Choroid plexus epithelial cell (primary cell): ENCODE measurements around the gene SETD1B.

Experiments
- DNase-seq: peaks from one replicate; pipeline ENCODE4 v3.0.0-alpha.2; 2010; ENCODE audit warnings: low read depth
- H3K4me3 ChIP-seq: 2 replicates; pipeline ENCODE4 v1.5.1; 2011; ENCODE audit warnings: low read depth, mild to moderate bottlenecking, control low read depth, low read length, moderate library complexity
- CTCF ChIP-seq: conservative IDR thresholded peaks from 2 replicates; pipeline ENCODE4 v1.5.1; 2011; ENCODE audit warnings: low read depth, mild to moderate bottlenecking, control low read depth, inconsistent platforms, low read length, moderate library complexity

The SETD1B gene

GRCh38 chr12:121816925-121817647 is 13.3 kb downstream of the SETD1B start:
- no peak overlapping the region for H3K4me3 ChIP-seq
- DNase-seq, result no peak
- no peak for TF ChIP-seq CTCF

- no peak for DNase-seq
- no peak overlapping the region for H3K4me3 ChIP-seq
- TF ChIP-seq CTCF, result no peak
These were observed 13.8 kb downstream of the SETD1B start for GRCh38 chr12:121817648-121818043.

GRCh38 chr12:121819212-121819949 is 15.6 kb downstream of the SETD1B start:
- no peak overlapping the region for H3K4me3 ChIP-seq
- no peak for DNase-seq
- TF ChIP-seq CTCF, result no peak

- no peak overlapping the region for H3K4me3 ChIP-seq
- no peak for DNase-seq
- no peak for TF ChIP-seq CTCF
These were observed 16.2 kb downstream of the SETD1B start for GRCh38 chr12:121820056-121820455.

GRCh38 chr12:121822393-121823100 is 18.7 kb downstream of the SETD1B start:
- DNase-seq, result no peak
- no peak for TF ChIP-seq CTCF
- no peak overlapping the region for H3K4me3 ChIP-seq

GRCh38 chr12:121823101-121823726 is 19.4 kb downstream of the SETD1B start:
- H3K4me3 ChIP-seq, result no peak overlapping the region
- TF ChIP-seq CTCF, result peak; percentile 34
- no peak for DNase-seq
